DMS53 (cell line): Measurements from ENCODE around the gene VAC14.

Experiments
- DNase-seq: peaks from one replicate; lab custom pipeline; 2025; lab: John Stamatoyannopoulos, UW

Gene VAC14

GRCh38 chr16:70786020-70786755 lies 14.8 kb downstream of the VAC14 start:
- no peak for DNase-seq

DNA sequence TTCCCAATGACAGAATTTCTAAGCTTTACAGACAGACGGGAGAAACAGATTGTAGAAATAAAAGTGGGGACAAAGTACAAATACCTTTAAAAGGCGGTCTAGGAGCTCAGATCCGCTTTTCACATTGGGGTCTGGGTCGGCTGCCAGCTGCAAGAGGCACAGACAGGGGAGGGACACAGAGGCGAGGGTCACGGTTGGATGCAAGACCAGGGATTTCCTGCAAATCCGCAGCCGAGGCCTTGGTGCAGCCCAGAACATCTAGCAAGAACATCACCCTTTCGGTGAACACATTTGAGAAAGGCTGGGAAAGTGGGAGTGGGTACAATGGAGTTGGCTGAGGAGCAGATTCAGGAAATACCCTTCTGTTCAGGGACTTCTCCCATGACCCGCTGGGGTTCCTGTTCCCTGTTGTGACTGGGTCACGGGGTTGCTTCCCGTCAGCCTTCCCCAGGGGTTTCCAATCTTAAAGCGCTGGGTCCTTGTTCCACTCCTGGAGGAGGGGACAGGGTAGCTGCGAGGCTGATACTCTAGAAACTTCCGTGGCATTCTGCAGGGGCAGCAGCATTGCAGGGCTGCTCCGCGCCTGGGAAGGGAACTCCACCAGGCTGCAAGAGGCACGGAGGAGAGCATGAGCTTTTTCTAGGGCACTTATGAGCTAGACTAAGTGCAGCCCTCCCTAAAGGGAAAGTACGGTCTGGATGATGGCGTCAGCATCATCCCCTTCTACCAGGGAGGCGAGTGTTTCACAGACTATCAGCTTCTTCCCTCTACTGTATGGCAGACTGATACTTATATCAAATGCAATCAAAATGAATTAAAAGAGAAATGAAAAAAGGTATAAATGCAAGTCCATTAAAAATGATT lies 16.0 kb downstream of the VAC14 start:
- no peak for DNase-seq

DNA sequence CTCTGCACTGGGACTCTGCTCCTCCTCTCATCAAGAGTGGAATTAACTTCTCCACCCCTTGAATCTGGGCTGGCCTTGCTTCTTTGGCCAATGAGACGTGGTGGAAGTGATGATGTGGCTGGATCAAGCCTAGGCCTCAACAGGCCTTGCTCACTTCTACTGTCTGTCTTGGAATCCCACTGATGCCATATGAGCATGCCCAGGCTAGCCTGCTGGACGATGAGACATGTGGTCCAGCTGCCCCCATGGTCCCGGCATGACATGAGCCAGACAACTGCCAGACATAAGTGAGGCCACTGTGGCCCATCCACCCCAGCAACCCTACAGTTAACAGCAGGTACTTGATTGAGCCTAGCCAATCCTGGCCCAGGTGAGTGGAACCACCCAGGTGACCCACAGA lies 18.7 kb downstream of the VAC14 start:
- no peak for DNase-seq

- no peak for DNase-seq
Observed at GRCh38 chr16:70781800-70782199, 19.2 kb downstream of the VAC14 start.

- no peak for DNase-seq
Observed at GRCh38 chr16:70780546-70780945, 20.4 kb downstream of the VAC14 start.

DNA sequence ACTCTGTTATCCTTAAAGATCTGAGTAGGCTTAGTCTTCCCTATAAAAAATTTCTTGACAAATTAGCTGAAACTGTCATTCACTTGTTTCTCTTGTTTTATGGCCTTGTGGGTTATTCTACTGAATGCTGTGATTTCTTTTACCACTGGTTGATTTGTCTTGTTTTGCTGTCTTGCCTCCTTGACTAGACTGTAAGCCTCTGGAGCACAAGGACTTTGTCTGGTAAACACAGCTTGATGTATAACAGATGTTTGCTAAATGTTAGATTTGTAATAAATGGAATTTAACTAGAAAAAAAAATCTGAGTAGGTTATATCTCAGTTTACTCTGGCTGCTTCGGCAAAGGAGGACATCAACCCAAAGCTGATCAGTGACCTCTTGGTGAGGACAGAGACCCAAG lies 21.6 kb downstream of the VAC14 start:
- DNase-seq, result no peak

DNA sequence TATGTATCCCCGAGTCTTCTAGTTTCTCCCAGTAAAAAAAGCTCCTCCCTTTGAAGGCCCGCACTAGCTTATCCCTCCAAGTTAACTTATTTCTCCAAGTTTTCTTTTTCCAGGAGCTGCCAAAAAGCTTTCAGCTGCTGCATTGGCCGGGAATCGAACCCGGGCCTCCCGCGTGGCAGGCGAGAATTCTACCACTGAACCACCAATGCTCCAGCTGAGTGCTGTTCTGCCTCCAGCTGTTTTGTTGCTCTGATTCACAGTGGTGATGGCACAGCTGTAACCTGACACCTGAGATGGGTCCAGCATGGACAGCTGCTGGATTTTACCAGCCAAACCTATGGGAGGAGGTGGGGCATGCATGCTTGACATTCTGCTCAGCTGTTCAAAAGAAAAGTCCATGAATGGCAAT lies 22.1 kb downstream of the VAC14 start:
- DNase-seq, result peak; percentile 89

- peak; percentile 4 for DNase-seq
Observed at GRCh38 chr16:70777973-70778406, 23.0 kb downstream of the VAC14 start.

GRCh38 chr16:70777496-70777895 lies 23.5 kb downstream of the VAC14 start:
- no peak for DNase-seq

GRCh38 chr16:70775399-70775798 lies 25.6 kb downstream of the VAC14 start:
- DNase-seq, result no peak

- DNase-seq, result no peak
Observed at GRCh38 chr16:70774261-70774660, 26.7 kb downstream of the VAC14 start.

DNA sequence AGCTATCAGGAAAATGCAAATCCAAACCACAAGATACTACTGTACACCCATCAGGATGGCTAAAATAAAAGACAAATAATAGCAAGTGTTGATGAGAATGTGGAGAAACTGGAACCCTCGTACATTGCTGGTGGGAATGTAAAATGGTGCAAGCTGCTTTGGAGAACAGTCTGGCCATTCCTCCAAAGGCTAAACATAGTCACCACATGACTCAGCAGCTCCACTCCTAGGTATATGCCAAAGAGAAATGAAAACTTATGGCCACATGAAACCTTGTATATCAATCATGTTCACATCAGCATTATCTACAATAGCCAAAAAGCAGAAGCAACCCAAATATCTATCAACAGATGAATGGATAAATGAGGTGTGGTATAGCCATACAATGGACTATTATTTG lies 28.5 kb downstream of the VAC14 start:
- no peak for DNase-seq

GRCh38 chr16:70770626-70771552 lies 30.1 kb downstream of the VAC14 start:
- DNase-seq, result peak; percentile 66

GRCh38 chr16:70770291-70770625 lies 30.7 kb downstream of the VAC14 start:
- DNase-seq, result no peak

- DNase-seq, result no peak
Observed at GRCh38 chr16:70769761-70770160, 31.2 kb downstream of the VAC14 start.

DNA sequence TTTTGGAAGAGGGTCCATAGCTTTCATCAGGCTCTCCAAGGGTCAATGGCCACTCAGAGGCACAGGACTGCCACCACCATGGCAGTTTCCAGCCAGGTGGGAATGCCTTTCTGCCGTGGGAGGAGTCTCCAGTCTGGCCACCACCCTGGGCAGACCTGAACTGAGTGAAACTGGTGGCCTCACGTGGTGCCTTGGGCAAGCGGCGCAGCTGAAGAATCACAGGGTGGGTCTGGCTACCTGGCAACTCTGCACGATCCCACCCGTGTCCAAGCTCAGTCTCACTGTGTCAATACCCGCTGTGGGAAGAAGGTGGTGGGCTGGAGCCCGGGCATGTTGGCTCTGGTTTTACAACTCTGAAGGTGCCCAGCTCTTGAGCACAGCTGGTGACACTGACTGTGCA lies 31.8 kb downstream of the VAC14 start:
- DNase-seq, result no peak

GRCh38 chr16:70768203-70768580 lies 32.8 kb downstream of the VAC14 start:
- no peak for DNase-seq

DNA sequence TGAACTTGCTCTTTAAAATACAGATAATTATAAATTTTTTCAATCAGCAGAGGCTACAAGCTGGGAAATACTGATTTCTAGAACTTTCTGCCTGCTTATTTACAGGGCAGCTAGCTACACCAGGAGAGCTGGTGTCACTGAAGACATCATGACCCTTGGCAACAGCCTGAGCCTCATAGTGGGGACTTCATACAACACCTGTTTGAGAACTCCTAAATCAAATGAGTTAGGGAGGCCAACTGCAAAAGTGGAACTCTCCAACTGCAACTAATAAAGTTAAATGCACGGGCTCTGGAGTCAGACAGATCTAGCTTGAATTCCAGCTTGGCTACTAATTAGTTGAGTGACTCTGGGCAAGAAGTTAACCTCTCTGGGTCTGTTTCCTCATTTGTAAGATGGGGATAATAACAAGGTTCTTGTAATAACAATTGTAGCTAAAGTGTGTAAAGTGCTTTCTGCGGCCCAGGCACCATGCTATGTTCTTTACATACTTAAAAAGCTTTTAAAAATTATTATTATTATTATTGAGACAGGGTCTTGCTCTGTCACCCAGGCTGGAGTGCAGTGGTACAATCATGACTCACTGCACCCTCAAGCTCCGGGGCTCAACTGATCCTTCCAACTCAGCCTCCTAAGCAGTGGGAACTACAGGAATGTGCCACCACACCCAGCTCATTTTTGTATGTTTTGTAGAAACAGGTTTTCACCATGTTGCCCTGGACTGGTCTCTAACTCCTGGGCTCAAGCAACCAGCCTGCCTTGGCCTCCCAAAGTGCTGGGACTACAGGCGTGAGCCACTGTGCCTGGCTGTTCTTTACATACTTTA lies 33.4 kb downstream of the VAC14 start:
- DNase-seq, result no peak

- no peak for DNase-seq
Observed at GRCh38 chr16:70766658-70767057, 34.3 kb downstream of the VAC14 start.

- no peak for DNase-seq
Observed at GRCh38 chr16:70766176-70766575, 34.8 kb downstream of the VAC14 start.

DNA sequence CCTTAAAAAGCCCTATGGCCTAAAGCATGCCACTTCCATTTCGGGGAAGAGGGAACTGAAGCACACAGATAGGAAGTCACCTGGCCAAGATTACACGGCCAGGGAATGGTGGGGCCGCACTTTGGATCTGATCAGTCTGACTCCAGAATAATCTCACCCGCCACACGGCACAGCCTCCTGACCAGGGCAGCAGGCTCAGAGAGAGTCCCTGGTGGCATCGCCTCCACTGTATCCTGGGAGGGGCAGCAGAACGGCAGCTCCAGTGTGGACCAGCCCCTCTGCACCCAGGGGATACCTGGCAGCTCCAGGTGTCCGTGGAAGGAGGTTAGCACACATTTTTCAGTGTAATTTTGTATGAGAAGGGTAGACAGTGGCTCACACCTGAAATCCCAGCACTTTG lies 35.5 kb downstream of the VAC14 start:
- no peak for DNase-seq

GRCh38 chr16:70764632-70765031 lies 36.3 kb downstream of the VAC14 start:
- no peak for DNase-seq
